Measurements from ENCODE around the gene PHKA1.
"Not testable (repeated sequence)": the region's sequence is repeated elsewhere in the genome, so short reads cannot be mapped to it uniquely, and the experiment has no call there.

- TF ChIP-seq EZH2 (IDR thresholded peaks at IDR 0.05; ENCODE audit: borderline replicate concordance, insufficient read depth, low read depth, low read length, poor library complexity, severe bottlenecking); CTCF (IDR thresholded peaks at IDR 0.05): not testable (repeated sequence)
These were observed 161.7 kb downstream of the PHKA1 start for GRCh38 chrX:72552443-72552842.
